Esophagus squamous epithelium (tissue), 5 donors: ENCODE measurements around the gene ATP2A3. TPM values are rescaled to one million over a fixed set of nuclear protein-coding genes. Genes with fewer than 3 reads are reported as not detected.

Experiments
- DNase-seq: peaks from one replicate; lab custom pipeline; 2025; lab: John Stamatoyannopoulos, UW
- H3K27ac ChIP-seq, 4 donors: fragments of 200-600 bp; sonication (generic); one replicate each; pipeline ENCODE4 v1.5.1; 2016 to 2019; ENCODE audit warnings: mild to moderate bottlenecking in 1 of 4
- H3K27me3 ChIP-seq, 4 donors: fragments of 200-600 bp; sonication (generic); 1 replicate in 3 of 4; 2 replicates in 1 of 4; pipeline versions ENCODE4 v1.5.1 to v1.6.0; 2017 to 2021; ENCODE audit warnings: antibody characterized with exemption in 1 of 4
- H3K36me3 ChIP-seq, 3 donors: fragments of 200-600 bp; sonication (generic); one replicate each; pipeline ENCODE4 v1.5.1; 2016 to 2019
- H3K4me1 ChIP-seq, 3 donors: fragments of 200-600 bp; sonication (generic); one replicate each; pipeline ENCODE4 v1.5.1; 2017 to 2019
- H3K4me3 ChIP-seq, 4 donors: fragments of 200-600 bp; sonication (generic); 1 replicate in 3 of 4; 2 replicates in 1 of 4; pipeline ENCODE4 v1.5.1; 2016 to 2019; ENCODE audit warnings: mild to moderate bottlenecking in 2 of 4, moderate library complexity in 1 of 4
- H3K9me3 ChIP-seq, 3 donors: fragments of 200-600 bp; sonication (generic); one replicate each; pipeline ENCODE4 v1.5.1; 2016 to 2019
- CTCF ChIP-seq, 6 experiments: fragments of 450-650 bp in 4 of 6; fragments of 200-600 bp in 2 of 6; sonication (generic) in 2 of 6; IDR thresholded peaks; one replicate each; pipeline ENCODE4 v1.5.1; 2016 to 2019; ENCODE audit warnings: antibody characterized with exemption in 6 of 6, mild to moderate bottlenecking in 4 of 6, moderate library complexity in 4 of 6
- POLR2A ChIP-seq, 4 donors: fragments of 450-650 bp; IDR thresholded peaks; one replicate each; pipeline ENCODE4 v1.6.1; 2017; ENCODE audit warnings: antibody characterized with exemption in 4 of 4, mild to moderate bottlenecking in 4 of 4, moderate library complexity in 3 of 4
- WGBS, 2 donors: methylation state at CpG; one replicate each; pipeline ENCODE4 v1.1.5; 2018; 5-methylcytosine and 5-hydroxymethylcytosine counted together
- intact Hi-C: fragments of 100-400 bp; cut with DNase I; formaldehyde crosslinking; loops from one replicate; pipeline ENCODE4 v1.15.0; 2022
- total RNA-seq, 4 donors: library from RNA; depleted of rRNA; stranded (reverse); fragments of >200 nt; gene quantifications; one replicate each; pipeline ENCODE4 v1.1.0, GENCODE V29; 2016
- donor health status: DM: yes; HTN: yes; CAD: no.

Gene ATP2A3
- total RNA-seq, 4 donors from 2014 or later: 2.7 to 9.9 (median 5.3) TPM

DNA sequence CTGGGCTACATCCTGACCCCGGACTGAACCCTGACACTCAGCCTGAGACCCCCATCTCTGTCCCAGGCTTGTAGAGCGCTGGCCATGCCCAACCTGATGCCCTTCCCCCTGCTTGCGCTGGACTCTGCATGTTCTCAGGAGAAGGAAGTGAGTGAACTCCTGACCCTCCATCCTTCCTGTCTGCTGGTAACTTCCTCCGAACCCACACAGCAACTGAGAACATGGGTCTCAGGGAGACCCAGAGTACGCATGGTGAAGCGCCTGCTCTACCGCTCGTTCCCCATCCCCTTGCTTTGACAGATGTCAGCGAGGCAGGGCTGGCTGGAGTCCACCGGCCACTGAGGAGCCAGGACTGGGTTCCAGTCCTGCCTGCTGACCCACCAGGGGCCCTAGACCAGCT lies 77.5 kb downstream of the ATP2A3 start:
- no peak for DNase-seq
- H3K9me3 ChIP-seq: no peaks in the 10 kb centered on the region
- H3K27me3 ChIP-seq: no peaks in the 10 kb centered on the region
- intact Hi-C loops: no loop called here
- WGBS, 2 donors: 60 to 66% methylated on average over 1 to 3 of the region's 10 CpGs
- peaks cover 0 to 37% (median 0%) of the 10 kb centered on the region in 3 donors for H3K36me3 ChIP-seq
- no peak overlapping the region for H3K4me3 ChIP-seq
- TF ChIP-seq POLR2A (IDR thresholded peaks at IDR 0.05) (no peak), CTCF (IDR thresholded peaks at IDR 0.05) (no peak)
- H3K4me1 ChIP-seq: peaks cover 43 to 66% (median 60%) of the 10 kb centered on the region in 3 donors
- H3K27ac ChIP-seq: peak overlapping the region; percentile 86 to 94 (median 90)

DNA sequence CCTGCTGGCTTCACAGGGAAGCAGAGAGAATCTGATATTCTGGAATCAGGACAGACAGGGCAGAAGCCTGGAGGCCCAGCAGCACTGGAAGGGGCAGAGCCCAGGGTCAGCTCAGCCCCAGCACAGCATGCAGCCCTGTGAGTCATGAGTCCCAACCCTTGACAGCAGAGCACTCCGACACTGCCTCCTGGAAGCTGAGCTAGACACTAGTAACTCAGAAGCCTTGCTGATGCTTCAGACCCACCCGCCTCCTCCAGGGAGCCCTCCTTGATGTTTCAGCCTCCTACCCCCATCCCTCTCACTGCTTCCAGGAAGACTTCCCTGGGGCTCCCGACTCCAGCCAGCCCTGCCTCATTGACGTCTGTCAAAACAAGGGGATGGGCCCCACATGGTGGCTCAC lies 78.3 kb downstream of the ATP2A3 start:
- Histone ChIP-seq H3K27ac (peak overlapping the region in 1 of 4 donors; percentile 52), H3K9me3 (no peaks in the 10 kb centered on the region), H3K36me3 (peaks cover 0 to 45% (median 0%) of the 10 kb centered on the region in 3 donors), H3K4me1 (peaks cover 35 to 58% (median 52%) of the 10 kb centered on the region in 3 donors), H3K4me3 (no peak overlapping the region), H3K27me3 (no peaks in the 10 kb centered on the region)
- 58 to 100% methylated on average over 1 to 3 of the region's 4 CpGs for WGBS, 2 donors
- DNase-seq: no peak
- intact Hi-C loops: no loop called here
- TF ChIP-seq CTCF (IDR thresholded peaks at IDR 0.05) (no peak), POLR2A (IDR thresholded peaks at IDR 0.05) (no peak)

GRCh38 chr17:3885271-3885670 lies 79.0 kb downstream of the ATP2A3 start:
- H3K27me3 ChIP-seq: no peaks in the 10 kb centered on the region
- no peak for TF ChIP-seq POLR2A (IDR thresholded peaks at IDR 0.05)
- TF ChIP-seq CTCF (IDR thresholded peaks at IDR 0.05): no peak
- H3K4me1 ChIP-seq: peaks cover 28 to 51% (median 45%) of the 10 kb centered on the region in 3 donors
- H3K36me3 ChIP-seq: peaks cover 0 to 45% (median 0%) of the 10 kb centered on the region in 3 donors
- H3K4me3 ChIP-seq: no peak overlapping the region
- H3K27ac ChIP-seq: peak overlapping the region in 1 of 4 donors; percentile 14
- intact Hi-C loops: no loop called here
- DNase-seq: no peak
- WGBS, 2 donors: 65% methylated on average over 7 of the region's 14 CpGs; no CpG with 5 or more reads in 1 of the 2 donors
- H3K9me3 ChIP-seq: no peaks in the 10 kb centered on the region

- Histone ChIP-seq H3K4me3 (no peak overlapping the region), H3K36me3 (peaks cover 0 to 55% (median 0%) of the 10 kb centered on the region in 3 donors), H3K4me1 (peaks cover 17 to 51% (median 34%) of the 10 kb centered on the region in 3 donors), H3K27ac (no peak overlapping the region), H3K27me3 (no peaks in the 10 kb centered on the region), H3K9me3 (no peaks in the 10 kb centered on the region)
- DNase-seq: no peak
- intact Hi-C loops: no loop called here
- 87 to 94% methylated on average over 3 to 6 of the region's 12 CpGs for WGBS, 2 donors
- TF ChIP-seq POLR2A (IDR thresholded peaks at IDR 0.05): no peak
- TF ChIP-seq CTCF (IDR thresholded peaks at IDR 0.05): no peak
Observed at GRCh38 chr17:3884188-3884587, 80.0 kb downstream of the ATP2A3 start.

DNA sequence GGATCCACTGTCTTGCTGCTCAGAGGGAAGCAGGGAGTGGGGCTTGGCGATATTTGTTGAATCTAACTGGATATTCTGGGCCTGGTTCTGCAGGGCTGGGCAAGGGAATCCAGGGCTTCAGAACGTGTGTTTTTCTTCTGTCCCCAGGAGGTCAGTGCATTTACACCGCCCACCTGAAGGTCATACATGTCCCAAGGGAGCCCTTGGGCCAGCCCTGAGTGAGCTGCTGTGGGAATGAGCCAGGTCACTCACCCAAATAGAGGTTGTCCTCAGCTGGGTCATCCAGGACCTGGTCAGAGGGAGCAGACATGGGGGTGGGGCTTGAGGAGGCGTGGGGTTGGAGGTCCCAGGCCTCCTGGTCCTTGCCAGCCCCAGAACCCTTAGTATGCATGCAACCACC lies 82.0 kb downstream of the ATP2A3 start:
- 73 to 80% methylated on average over 3 of the region's 4 CpGs for WGBS, 2 donors
- Histone ChIP-seq H3K4me3 (no peak overlapping the region), H3K9me3 (no peaks in the 10 kb centered on the region), H3K27ac (no peak overlapping the region), H3K4me1 (peaks cover 3 to 36% (median 15%) of the 10 kb centered on the region in 3 donors), H3K36me3 (peaks cover 0 to 59% (median 0%) of the 10 kb centered on the region in 3 donors), H3K27me3 (no peaks in the 10 kb centered on the region)
- no peak for DNase-seq
- intact Hi-C loops: no loop called here
- TF ChIP-seq CTCF (IDR thresholded peaks at IDR 0.05): no peak
- no peak for TF ChIP-seq POLR2A (IDR thresholded peaks at IDR 0.05)
